ENCODE data around the gene ITGA11. TPM values are rescaled to one million over a fixed set of nuclear protein-coding genes. Genes with fewer than 3 reads are reported as not detected.
A peak's percentile ranks its signal among the peaks of the same experiment; 100 is the strongest.

ITGA11 gene
- total and polyA plus RNA-seq, 2 of the 13 experiments (the other 11 are each of a cell fraction or from before 2014, with no cell fraction given): not detected

GRCh38 chr15:68278595-68279405 is 153.2 kb downstream of the ITGA11 start:
- FAIRE-seq (no peak), ATAC-seq (peak; percentile 14; the same call in 2 of the 3 replicates), DNase-seq (ENCODE audit: low spot score) (no peak)
- peak overlapping the region; percentile 97 for H3K4me2 ChIP-seq (ENCODE audit: low read depth, low read length)
- H3K9me3 ChIP-seq (ENCODE audit: low read length): no peaks in the 10 kb centered on the region
- under 1% methylated on average over 22 of the region's 23 CpGs for WGBS (ENCODE audit: low lambda C conversion rate)
- H3K27ac ChIP-seq (ENCODE audit: extremely low read length, insufficient read depth, low read length): peak overlapping the region; percentile 97
- H3K4me1 ChIP-seq (ENCODE audit: insufficient read depth, low read length): peaks cover 66% of the 10 kb centered on the region
- intact Hi-C loops (cut with micrococcal nuclease; ENCODE audit: unreplicated experiment): loop anchor here (5.0 kb wide), 1 partner anchor 46 kb away; no protein-coding TSS in a partner anchor
- CTCF ChIA-PET (ENCODE audit: low intra/inter-chr PET ratio, low total read pairs): interaction anchor here (1.0 to 1.5 kb wide), 2 partner anchors 26 to 28 kb away, joined by 3 to 5 read pairs; no protein-coding TSS in a partner anchor
- POLR2A ChIA-PET: interaction anchor here (0.6 to 3.1 kb wide), 6 partner anchors 15 to 50 kb away, joined by 3 to 51 read pairs (median 6); partner anchors contain the start of gene CLN6
- no peaks in the 10 kb centered on the region for H3K36me3 ChIP-seq (replicated peaks in 1 of 2; ENCODE audit: control insufficient read depth in 1 of 2, insufficient read depth in 2 of 2, low read length in 2 of 2)
- in situ Hi-C loops (cut with HindIII; ENCODE audit: extremely low pct_ligation_motif_present, low pct_unique_long_range_greater_than_20kb): no loop called here
- H4K20me1 ChIP-seq (ENCODE audit: insufficient read depth, low read length): peaks cover 33% of the 10 kb centered on the region
- no peaks in the 10 kb centered on the region; a peak in 1 of 5 replicates for H3K27me3 ChIP-seq (ENCODE audit: control insufficient read depth in 1 of 2, insufficient read depth in 2 of 2, low read length in 2 of 2)
- no peak overlapping the region for H2AFZ ChIP-seq (ENCODE audit: low read length)
- peak overlapping the region; percentile 92 to 99 (median 98) for H3K4me3 ChIP-seq (replicated peaks in 1 of 3; ENCODE audit: insufficient read depth in 1 of 3, low read depth in 2 of 3, low read length in 3 of 3)
- BruUV-seq (replicated peaks): TSS peak; percentile 52
- H3K79me2 ChIP-seq (ENCODE audit: insufficient read depth, low read length): peaks cover 57% of the 10 kb centered on the region
- peak overlapping the region; percentile 93 for H3K9ac ChIP-seq (ENCODE audit: insufficient read depth, low read depth, low read length)
- 0 out of 2 replicates have a peak, but pooled peaks have one; percentile 5 for TF ChIP-seq IRX3 (CRISPR knock-in tag; IDR thresholded peaks at IDR 0.05; ENCODE audit: borderline replicate concordance, low read depth)
- 0 out of 2 replicates have a peak, but pooled peaks have one; percentile 8 for TF ChIP-seq BORCS8-MEF2B (CRISPR knock-in tag; IDR thresholded peaks at IDR 0.05)
- no peak for TF ChIP-seq ZNF274 (CRISPR knock-in tag; IDR thresholded peaks at IDR 0.05)
- TF ChIP-seq ZZZ3 (CRISPR knock-in tag; IDR thresholded peaks at IDR 0.05; ENCODE audit: borderline replicate concordance): no peak
- TF ChIP-seq, protein P1, sequence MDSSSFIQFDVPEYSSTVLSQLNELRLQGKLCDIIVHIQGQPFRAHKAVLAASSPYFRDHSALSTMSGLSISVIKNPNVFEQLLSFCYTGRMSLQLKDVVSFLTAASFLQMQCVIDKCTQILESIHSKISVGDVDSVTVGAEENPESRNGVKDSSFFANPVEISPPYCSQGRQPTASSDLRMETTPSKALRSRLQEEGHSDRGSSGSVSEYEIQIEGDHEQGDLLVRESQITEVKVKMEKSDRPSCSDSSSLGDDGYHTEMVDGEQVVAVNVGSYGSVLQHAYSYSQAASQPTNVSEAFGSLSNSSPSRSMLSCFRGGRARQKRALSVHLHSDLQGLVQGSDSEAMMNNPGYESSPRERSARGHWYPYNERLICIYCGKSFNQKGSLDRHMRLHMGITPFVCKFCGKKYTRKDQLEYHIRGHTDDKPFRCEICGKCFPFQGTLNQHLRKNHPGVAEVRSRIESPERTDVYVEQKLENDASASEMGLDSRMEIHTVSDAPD (CRISPR knock-in tag; IDR thresholded peaks at IDR 0.05): no peak
- TF ChIP-seq ZNF501 (CRISPR knock-in tag; IDR thresholded peaks at IDR 0.05): no peak; the same call in 1 of the 2 replicates
- TF ChIP-seq ZNF607 (CRISPR knock-in tag; IDR thresholded peaks at IDR 0.05; ENCODE audit: borderline replicate concordance): no peak
- TF ChIP-seq MAFK (conservative IDR thresholded peaks at IDR 0.05 in 1 of 2, IDR thresholded peaks at IDR 0.05 in 1 of 2; ENCODE audit: low read length in 2 of 2): peak in 1 of 2 experiments; percentile 16; a peak in 1 of 4 replicates
- no peak for TF ChIP-seq PAWR (CRISPR knock-in tag; IDR thresholded peaks at IDR 0.05; ENCODE audit: borderline replicate concordance)
- no peak for TF ChIP-seq USF2 (IDR thresholded peaks at IDR 0.05; ENCODE audit: low read depth, low read length)
- peak; percentile 27; the same call in 1 of the 2 replicates for TF ChIP-seq USF2 (CRISPR knock-in tag; IDR thresholded peaks at IDR 0.05; ENCODE audit: borderline replicate concordance)
- peak; percentile 51; the same call in 1 of the 2 replicates for TF ChIP-seq HES4 (CRISPR knock-in tag; IDR thresholded peaks at IDR 0.05; ENCODE audit: borderline replicate concordance)
- no peak for TF ChIP-seq TERF1 (CRISPR knock-in tag; IDR thresholded peaks at IDR 0.05)
- no peak for TF ChIP-seq ZNF639 (CRISPR knock-in tag; conservative IDR thresholded peaks at IDR 0.05)
- no peak for TF ChIP-seq NR2F6 (IDR thresholded peaks at IDR 0.05)
- no peak for TF ChIP-seq NR2F6 (CRISPR knock-in tag; IDR thresholded peaks at IDR 0.05)
